Activated T-helper 2 cell treated with anti-CD3 and anti-CD28 coated beads, Interferon-gamma antibody, Interleukin-2, Interleukin-4, amounts not matched to agents 10 μg/mL and 5 μg/mL and 100 μg/mL, durations not matched to agents 14 hours and 24 hours and 36 hours (primary cell): ENCODE results near the gene SASH3. TPM values are rescaled to one million over a fixed set of nuclear protein-coding genes. Genes with fewer than 3 reads are reported as not detected.

Experiments used
- DNase-seq: peaks from one replicate; pipeline ENCODE4 v3.0.0; 2021; ENCODE audit warnings: low spot score
- H3K27ac Mint-ChIP-seq: one replicate; pipeline ENCODE4 v1.8.0; 2021; ENCODE audit warnings: mixed read lengths
- H3K27me3 Mint-ChIP-seq: one replicate; pipeline ENCODE4 v1.8.0; 2021; ENCODE audit warnings: low read depth, mixed read lengths
- H3K36me3 Mint-ChIP-seq: one replicate; pipeline ENCODE4 v1.8.0; 2021; ENCODE audit warnings: low read depth, mixed read lengths
- H3K4me1 Mint-ChIP-seq: one replicate; pipeline ENCODE4 v1.8.0; 2021; ENCODE audit warnings: low read depth, mixed read lengths
- H3K4me3 Mint-ChIP-seq: one replicate; pipeline ENCODE4 v1.8.0; 2021; ENCODE audit warnings: low read depth, mild to moderate bottlenecking, moderate library complexity, mixed read lengths
- H3K9me3 Mint-ChIP-seq: one replicate; pipeline ENCODE4 v1.8.0; 2021; ENCODE audit warnings: mixed read lengths
- intact Hi-C: fragments of 100-400 bp; cut with micrococcal nuclease; formaldehyde crosslinking; loops from one replicate; pipeline ENCODE4 v1.15.1; 2023
- total RNA-seq: library from RNA; stranded (reverse); gene quantifications from 2 replicates; pipeline ENCODE4 v1.2.3, GENCODE V29; 2022

The SASH3 gene
- total RNA-seq, 1 donor from 2014 or later: 102 TPM

DNA sequence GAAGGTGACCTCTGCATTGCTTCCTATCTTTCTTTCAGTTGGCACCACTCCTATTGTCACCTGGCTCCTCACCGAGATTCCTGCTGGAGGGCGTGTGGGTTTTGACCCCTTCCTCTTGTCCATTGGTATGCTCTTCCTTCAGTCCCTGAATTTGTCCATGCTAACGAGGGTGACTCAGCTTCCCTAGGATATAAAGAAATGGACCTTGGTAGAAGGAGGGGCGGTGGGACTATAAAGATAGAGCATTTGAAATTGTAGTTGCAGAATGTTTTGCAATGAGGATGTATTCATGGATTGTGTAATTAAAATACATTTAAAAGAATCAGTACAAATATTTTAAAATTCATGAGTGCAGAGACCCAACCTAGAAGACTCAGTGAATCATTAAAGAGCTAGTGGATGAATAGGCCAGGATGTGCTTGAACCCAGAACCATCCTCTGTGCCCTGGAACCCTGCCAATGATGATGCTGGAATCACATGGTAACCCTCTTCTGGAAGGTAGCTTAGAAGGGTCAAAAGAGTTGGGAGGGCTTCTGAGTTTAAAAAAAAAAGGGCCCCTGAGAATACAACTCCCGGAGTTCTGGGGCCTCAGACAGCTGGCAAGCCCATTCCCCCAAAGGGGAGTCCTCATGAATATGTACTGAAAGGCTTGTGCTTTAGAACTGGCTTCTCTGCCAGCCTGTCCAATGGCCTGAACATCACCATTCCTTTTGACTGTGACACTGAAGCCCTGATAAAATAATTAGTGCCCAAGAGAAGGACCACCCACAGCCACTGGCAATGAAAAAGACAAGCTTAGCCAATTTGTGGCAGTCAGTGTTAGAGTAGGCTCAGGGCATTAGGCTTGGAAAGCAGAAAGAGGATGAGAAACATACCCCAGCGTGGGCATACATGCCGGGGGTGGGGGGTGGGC is 32.9 kb upstream of the SASH3 start:
- Mint-ChIP-seq H3K4me1 (peaks cover 28% of the 10 kb centered on the region), H3K4me3 (no peak overlapping the region), H3K27ac (no peak overlapping the region), H3K9me3 (no peaks in the 10 kb centered on the region), H3K36me3 (no peaks in the 10 kb centered on the region), H3K27me3 (peaks cover 2% of the 10 kb centered on the region)
- intact Hi-C loops: no loop called here
- no peak for DNase-seq

DNA sequence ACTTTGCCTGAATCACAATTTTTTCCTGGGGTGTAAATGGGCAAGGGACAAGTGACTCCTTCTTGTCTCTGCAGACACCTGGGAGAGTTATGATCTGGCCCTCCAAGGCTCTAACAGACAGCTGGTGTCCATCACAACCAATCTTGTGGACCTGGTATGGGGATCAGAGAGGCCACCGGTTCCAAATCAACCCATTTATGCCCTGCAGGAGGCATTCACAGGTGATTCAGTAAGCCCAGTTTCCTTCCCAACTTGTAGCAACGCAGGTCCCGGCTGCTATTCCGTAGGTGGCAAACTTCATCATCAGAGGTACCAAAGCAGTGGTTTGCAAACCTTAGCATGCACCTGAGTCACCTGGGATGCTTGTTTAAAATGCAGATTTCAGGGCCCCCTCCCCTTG is 32.2 kb upstream of the SASH3 start:
- Mint-ChIP-seq H3K36me3 (no peaks in the 10 kb centered on the region), H3K27me3 (peaks cover 2% of the 10 kb centered on the region), H3K27ac (no peak overlapping the region), H3K4me3 (no peak overlapping the region), H3K9me3 (no peaks in the 10 kb centered on the region), H3K4me1 (peaks cover 28% of the 10 kb centered on the region)
- no peak for DNase-seq
- intact Hi-C loops: no loop called here

- H3K27ac Mint-ChIP-seq: no peak overlapping the region
- no peak for DNase-seq
- H3K9me3 Mint-ChIP-seq: no peaks in the 10 kb centered on the region
- no peak overlapping the region for H3K4me3 Mint-ChIP-seq
- H3K36me3 Mint-ChIP-seq: no peaks in the 10 kb centered on the region
- H3K4me1 Mint-ChIP-seq: peaks cover 24% of the 10 kb centered on the region
- peaks cover 2% of the 10 kb centered on the region for H3K27me3 Mint-ChIP-seq
- intact Hi-C loops: no loop called here
Measured at GRCh38 chrX:129748305-129748704, 31.4 kb upstream of the SASH3 start.

- Mint-ChIP-seq H3K9me3 (no peaks in the 10 kb centered on the region), H3K27ac (no peak overlapping the region), H3K4me1 (peaks cover 22% of the 10 kb centered on the region), H3K4me3 (no peak overlapping the region), H3K27me3 (peaks cover 2% of the 10 kb centered on the region), H3K36me3 (no peaks in the 10 kb centered on the region)
- DNase-seq: no peak
- intact Hi-C loops: no loop called here
Measured at GRCh38 chrX:129749069-129749468, 30.7 kb upstream of the SASH3 start.

DNA sequence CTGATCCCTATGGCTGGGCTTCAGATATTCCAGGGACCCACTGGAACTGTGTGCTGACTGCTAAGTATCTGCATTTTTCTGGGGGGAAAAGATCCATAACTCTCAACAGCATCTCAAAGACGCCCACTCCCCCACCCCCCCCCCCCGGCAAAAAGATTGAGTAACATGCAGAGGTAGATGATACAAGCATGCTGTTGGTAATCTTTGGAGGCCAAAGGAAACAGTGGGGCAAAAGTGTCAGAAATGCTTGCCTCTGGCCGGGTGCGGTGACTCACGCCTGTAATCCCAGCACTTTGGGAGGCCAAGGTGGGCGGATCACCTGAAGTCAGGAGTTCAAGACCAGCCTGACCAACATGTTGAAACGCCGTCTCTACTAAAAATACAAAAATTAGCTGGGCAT is 28.8 kb upstream of the SASH3 start:
- H3K4me1 Mint-ChIP-seq: peaks cover 17% of the 10 kb centered on the region
- H3K27me3 Mint-ChIP-seq: peaks cover 2% of the 10 kb centered on the region
- no peaks in the 10 kb centered on the region for H3K36me3 Mint-ChIP-seq
- H3K4me3 Mint-ChIP-seq: no peak overlapping the region
- no peak overlapping the region for H3K27ac Mint-ChIP-seq
- no peaks in the 10 kb centered on the region for H3K9me3 Mint-ChIP-seq
- no peak for DNase-seq
- intact Hi-C loops: loop anchor here (5.0 to 10.0 kb wide), 2 partner anchors 114 to 146 kb away; no protein-coding TSS in a partner anchor

- H3K27ac Mint-ChIP-seq: peak overlapping the region; percentile 28
- no peak for DNase-seq
- no peaks in the 10 kb centered on the region for H3K9me3 Mint-ChIP-seq
- no peaks in the 10 kb centered on the region for H3K36me3 Mint-ChIP-seq
- no peaks in the 10 kb centered on the region for H3K27me3 Mint-ChIP-seq
- peaks cover 36% of the 10 kb centered on the region for H3K4me1 Mint-ChIP-seq
- intact Hi-C loops: loop anchor here (5.0 to 10.0 kb wide), 3 partner anchors 43 to 150 kb away; no protein-coding TSS in a partner anchor
- H3K4me3 Mint-ChIP-seq: no peak overlapping the region
Measured at GRCh38 chrX:129754056-129755024, 25.4 kb upstream of the SASH3 start.

DNA sequence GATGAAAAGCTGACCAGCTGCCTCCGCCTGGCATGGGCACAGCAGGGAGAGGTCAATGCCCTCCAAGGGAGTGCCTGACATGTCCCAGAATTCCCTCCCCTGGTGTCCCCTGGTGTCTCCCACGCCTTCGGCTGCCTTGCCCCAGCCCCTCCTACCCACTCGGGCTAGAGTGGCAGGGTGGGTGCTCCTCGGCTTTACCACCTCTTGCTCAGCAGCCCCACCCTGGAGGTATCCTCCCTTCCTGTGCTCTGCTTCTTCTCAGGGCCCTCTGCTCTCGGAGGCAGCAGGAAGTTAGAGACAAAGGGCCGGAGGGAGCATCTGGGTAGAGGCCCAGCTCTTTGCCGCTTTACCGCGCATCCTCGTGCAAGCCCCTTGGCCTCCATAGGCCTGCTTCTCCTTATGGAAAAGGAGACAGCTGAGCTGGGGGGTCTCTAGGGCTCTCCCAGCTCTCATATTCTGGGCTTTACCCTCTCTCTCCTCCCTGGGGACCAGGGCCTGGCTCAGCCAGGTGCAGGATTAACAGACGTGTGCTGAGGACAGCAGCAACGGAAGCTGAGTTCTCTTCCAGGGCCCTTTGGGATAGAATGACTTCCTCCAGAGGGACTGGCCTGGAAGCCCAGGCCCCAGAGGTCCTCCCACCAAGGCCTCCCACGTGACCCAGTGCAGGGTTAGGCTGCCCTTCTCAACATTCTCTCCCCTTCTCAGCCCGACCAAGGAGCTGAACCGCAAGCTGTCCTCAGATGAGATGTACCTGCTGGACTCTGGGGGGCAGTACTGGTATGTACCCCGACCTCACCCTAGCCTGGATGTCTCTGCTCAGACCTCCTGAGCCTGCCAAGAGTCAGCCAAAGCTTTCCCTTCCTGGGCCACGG is 23.7 kb upstream of the SASH3 start:
- Mint-ChIP-seq H3K4me1 (peaks cover 49% of the 10 kb centered on the region), H3K36me3 (no peaks in the 10 kb centered on the region), H3K9me3 (no peaks in the 10 kb centered on the region), H3K27ac (peak overlapping the region; percentile 46), H3K27me3 (no peaks in the 10 kb centered on the region), H3K4me3 (no peak overlapping the region)
- intact Hi-C loops: loop anchor here (5.0 to 10.0 kb wide), 2 partner anchors 41 to 151 kb away; no protein-coding TSS in a partner anchor
- no peak for DNase-seq

DNA sequence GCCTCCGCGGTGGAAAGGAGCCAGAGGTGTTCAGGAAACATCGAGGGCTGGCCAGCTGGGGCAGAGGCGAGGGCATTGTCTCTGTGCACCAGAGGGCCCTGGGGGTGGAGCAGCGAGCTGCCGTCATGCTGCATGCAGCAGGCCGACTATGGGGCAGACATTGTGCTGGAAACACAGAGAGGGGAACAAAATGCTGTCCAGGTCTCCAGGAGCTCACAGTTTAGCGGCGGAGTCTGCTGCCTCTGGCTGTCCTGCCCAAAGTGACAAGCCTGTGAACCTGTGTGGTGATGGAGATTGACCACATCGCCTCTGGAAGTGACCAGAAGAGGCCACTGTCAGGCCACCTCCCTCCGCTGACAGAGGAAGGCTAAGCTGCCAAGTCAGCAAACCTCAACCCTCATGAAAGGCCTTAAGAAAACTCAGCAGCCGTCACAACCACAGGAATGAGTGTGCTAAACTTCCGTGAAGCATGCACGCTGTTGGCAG is 20.1 kb upstream of the SASH3 start:
- Mint-ChIP-seq H3K9me3 (no peaks in the 10 kb centered on the region), H3K27ac (peak overlapping the region; percentile 86), H3K4me1 (peaks cover 42% of the 10 kb centered on the region), H3K36me3 (no peaks in the 10 kb centered on the region), H3K27me3 (no peaks in the 10 kb centered on the region), H3K4me3 (no peak overlapping the region)
- peak; percentile 52 for DNase-seq
- intact Hi-C loops: loop anchor here (1.0 to 10.0 kb wide), 7 partner anchors 10 to 415 kb away; partner anchors contain the start of gene RAB33A

DNA sequence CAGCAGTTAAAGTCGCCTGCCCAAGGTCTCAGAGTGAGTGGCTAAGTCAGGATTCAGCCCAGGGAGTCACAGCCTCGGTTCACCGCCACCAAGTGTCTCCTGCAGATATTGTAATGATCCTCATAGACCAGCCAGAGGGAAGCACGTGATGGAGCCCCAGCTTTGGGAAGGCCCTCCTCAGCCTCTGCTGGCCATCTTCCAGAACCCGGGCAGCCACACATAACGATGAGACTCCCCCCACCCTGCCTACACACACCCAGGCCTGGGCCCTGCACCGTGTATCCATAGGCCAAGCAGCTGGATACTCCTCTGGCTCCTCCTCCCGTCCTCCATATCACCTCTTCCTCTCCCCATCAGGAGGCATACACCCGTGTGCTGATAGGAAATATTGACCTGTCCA is 19.6 kb upstream of the SASH3 start:
- DNase-seq: no peak
- no peak overlapping the region for H3K4me3 Mint-ChIP-seq
- no peaks in the 10 kb centered on the region for H3K36me3 Mint-ChIP-seq
- no peaks in the 10 kb centered on the region for H3K9me3 Mint-ChIP-seq
- peaks cover 38% of the 10 kb centered on the region for H3K4me1 Mint-ChIP-seq
- no peaks in the 10 kb centered on the region for H3K27me3 Mint-ChIP-seq
- intact Hi-C loops: loop anchor here (1.0 to 10.0 kb wide), 2 partner anchors 9 to 415 kb away; partner anchors contain the start of gene RAB33A
- peak overlapping the region; percentile 86 for H3K27ac Mint-ChIP-seq

- no peak overlapping the region for H3K27ac Mint-ChIP-seq
- no peak for DNase-seq
- no peaks in the 10 kb centered on the region for H3K9me3 Mint-ChIP-seq
- H3K27me3 Mint-ChIP-seq: no peaks in the 10 kb centered on the region
- no peaks in the 10 kb centered on the region for H3K36me3 Mint-ChIP-seq
- H3K4me3 Mint-ChIP-seq: no peak overlapping the region
- intact Hi-C loops: loop anchor here (1.0 to 10.0 kb wide), 2 partner anchors 8 to 414 kb away; partner anchors contain the start of gene RAB33A
- H3K4me1 Mint-ChIP-seq: peaks cover 37% of the 10 kb centered on the region
Measured at GRCh38 chrX:129760981-129761380, 18.8 kb upstream of the SASH3 start.

DNA sequence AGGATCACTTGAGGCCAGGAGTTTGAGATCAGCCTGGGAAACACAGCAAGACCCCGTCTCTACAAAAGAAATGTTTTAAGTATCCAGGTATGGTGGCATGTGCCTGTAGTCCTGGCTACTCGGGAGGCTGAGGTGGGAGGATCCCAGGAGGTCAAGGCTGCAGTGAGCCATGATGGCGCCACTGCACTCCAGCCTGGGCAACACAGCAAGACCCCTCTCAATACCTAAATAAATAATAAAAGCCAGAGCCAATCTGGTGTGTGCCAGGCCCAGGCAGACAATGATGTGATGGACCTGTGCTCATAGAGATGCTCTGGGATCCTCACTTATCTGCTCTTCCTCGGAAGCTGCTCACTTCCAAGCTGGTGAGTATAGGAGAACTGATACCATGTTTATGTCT is 18.2 kb upstream of the SASH3 start:
- Mint-ChIP-seq H3K4me3 (no peak overlapping the region), H3K36me3 (no peaks in the 10 kb centered on the region), H3K4me1 (peaks cover 34% of the 10 kb centered on the region), H3K27ac (no peak overlapping the region), H3K27me3 (no peaks in the 10 kb centered on the region), H3K9me3 (no peaks in the 10 kb centered on the region)
- intact Hi-C loops: loop anchor here (10.0 kb wide), 1 partner anchor 413 kb away; the partner anchor contains the start of gene RAB33A
- DNase-seq: no peak
